VCaP (cell line): ENCODE results near the gene PLCB1.

Source experiments
- H3K27ac ChIP-seq: fragments of 450-650 bp; 2 replicates; pipeline ENCODE4 v1.5.1; 2017
- CTCF ChIP-seq: fragments of 450-650 bp; conservative IDR thresholded peaks from 2 replicates; pipeline ENCODE4 v1.5.1; 2017; ENCODE audit warnings: mild to moderate bottlenecking, moderate library complexity

Gene PLCB1

GRCh38 chr20:8744228-8744844 is 612.3 kb downstream of the PLCB1 start:
- TF ChIP-seq CTCF: no peak
- H3K27ac ChIP-seq: no peak overlapping the region

GRCh38 chr20:8749101-8749500 is 617.0 kb downstream of the PLCB1 start:
- TF ChIP-seq CTCF: no peak
- H3K27ac ChIP-seq: no peak overlapping the region

GRCh38 chr20:8749986-8750385 is 617.9 kb downstream of the PLCB1 start:
- no peak for TF ChIP-seq CTCF
- no peak overlapping the region for H3K27ac ChIP-seq

GRCh38 chr20:8755340-8756118 is 623.5 kb downstream of the PLCB1 start:
- no peak for TF ChIP-seq CTCF
- H3K27ac ChIP-seq: no peak overlapping the region

GRCh38 chr20:8756410-8756809 is 624.3 kb downstream of the PLCB1 start:
- no peak for TF ChIP-seq CTCF
- no peak overlapping the region for H3K27ac ChIP-seq

GRCh38 chr20:8757146-8757545 is 625.1 kb downstream of the PLCB1 start:
- TF ChIP-seq CTCF: no peak
- H3K27ac ChIP-seq: no peak overlapping the region

GRCh38 chr20:8764344-8764962 is 632.4 kb downstream of the PLCB1 start:
- no peak for TF ChIP-seq CTCF
- peak overlapping the region; percentile 36 for H3K27ac ChIP-seq
